Measurements from ENCODE around the gene RPS27L.

The RPS27L gene

GRCh38 chr15:63160638-63161037, 3.4 kb upstream of the RPS27L start:
- Histone ChIP-seq H3K27me3 (ENCODE audit: insufficient read depth, low read length) (no peaks in the 10 kb centered on the region), H3K4me3 (ENCODE audit: low read length) (no peak overlapping the region), H3K36me3 (ENCODE audit: insufficient read depth, low read length) (peaks cover 7% of the 10 kb centered on the region; the same call in 1 of the 2 replicates), H3K27ac (ENCODE audit: low read depth, low read length) (no peak overlapping the region), H3K9ac (ENCODE audit: low read depth, low read length) (no peak overlapping the region), H3K9me3 (ENCODE audit: insufficient read depth, low read depth, low read length) (no peaks in the 10 kb centered on the region), H3K4me1 (ENCODE audit: insufficient read depth, low read length) (peaks cover 8% of the 10 kb centered on the region)

GRCh38 chr15:63157891-63158431, 684 bp upstream of the RPS27L start:
- Histone ChIP-seq H3K4me1 (ENCODE audit: insufficient read depth, low read length) (peaks cover 9% of the 10 kb centered on the region), H3K9ac (ENCODE audit: low read depth, low read length) (peak overlapping the region; percentile 88), H3K4me3 (ENCODE audit: low read length) (peak overlapping the region; percentile 93), H3K9me3 (ENCODE audit: insufficient read depth, low read depth, low read length) (no peaks in the 10 kb centered on the region), H3K27me3 (ENCODE audit: insufficient read depth, low read length) (no peaks in the 10 kb centered on the region), H3K27ac (ENCODE audit: low read depth, low read length) (peak overlapping the region; percentile 75), H3K36me3 (ENCODE audit: insufficient read depth, low read length) (peaks cover 31% of the 10 kb centered on the region)
- 12% methylated on average over 18 of the region's 18 CpGs for WGBS

- no peaks in the 10 kb centered on the region for H3K9me3 ChIP-seq (ENCODE audit: insufficient read depth, low read depth, low read length)
- under 1% methylated on average over 16 of the region's 16 CpGs for WGBS
- peaks cover 9% of the 10 kb centered on the region for H3K4me1 ChIP-seq (ENCODE audit: insufficient read depth, low read length)
- peaks cover 41% of the 10 kb centered on the region for H3K36me3 ChIP-seq (ENCODE audit: insufficient read depth, low read length)
- H3K4me3 ChIP-seq (ENCODE audit: low read length) = peak overlapping the region; percentile 93
- no peaks in the 10 kb centered on the region for H3K27me3 ChIP-seq (ENCODE audit: insufficient read depth, low read length)
- H3K9ac ChIP-seq (ENCODE audit: low read depth, low read length) = peak overlapping the region; percentile 88
- H3K27ac ChIP-seq (ENCODE audit: low read depth, low read length) = peak overlapping the region; percentile 75; the same call in 1 of the 2 replicates
These were observed 541 bp downstream of the RPS27L start for GRCh38 chr15:63156755-63157117.

- Histone ChIP-seq H3K27ac (ENCODE audit: low read depth, low read length) (0 out of 2 replicates have a peak overlapping the region, but pooled peaks have one; percentile 75), H3K9me3 (ENCODE audit: insufficient read depth, low read depth, low read length) (no peaks in the 10 kb centered on the region), H3K27me3 (ENCODE audit: insufficient read depth, low read length) (no peaks in the 10 kb centered on the region), H3K36me3 (ENCODE audit: insufficient read depth, low read length) (peaks cover 44% of the 10 kb centered on the region), H3K4me1 (ENCODE audit: insufficient read depth, low read length) (peaks cover 9% of the 10 kb centered on the region), H3K9ac (ENCODE audit: low read depth, low read length) (peak overlapping the region; percentile 88), H3K4me3 (ENCODE audit: low read length) (peak overlapping the region; percentile 93)
- 22% methylated on average over 10 of the region's 10 CpGs for WGBS
These were observed 1.1 kb downstream of the RPS27L start for GRCh38 chr15:63156086-63156710.

- peaks cover 9% of the 10 kb centered on the region for H3K4me1 ChIP-seq (ENCODE audit: insufficient read depth, low read length)
- H3K9me3 ChIP-seq (ENCODE audit: insufficient read depth, low read depth, low read length) = no peaks in the 10 kb centered on the region
- no peak overlapping the region for H3K27ac ChIP-seq (ENCODE audit: low read depth, low read length)
- no peaks in the 10 kb centered on the region for H3K27me3 ChIP-seq (ENCODE audit: insufficient read depth, low read length)
- WGBS = 89% methylated on average over 3 of the region's 3 CpGs
- peaks cover 44% of the 10 kb centered on the region for H3K36me3 ChIP-seq (ENCODE audit: insufficient read depth, low read length)
- H3K9ac ChIP-seq (ENCODE audit: low read depth, low read length) = no peak overlapping the region
- peak overlapping the region; percentile 93 for H3K4me3 ChIP-seq (ENCODE audit: low read length)
These were observed 1.8 kb downstream of the RPS27L start for GRCh38 chr15:63155486-63155885.

- Histone ChIP-seq H3K36me3 (ENCODE audit: insufficient read depth, low read length) (peaks cover 44% of the 10 kb centered on the region), H3K27ac (ENCODE audit: low read depth, low read length) (no peak overlapping the region)
These were observed 5.6 kb downstream of the RPS27L start for GRCh38 chr15:63151665-63152064.

GRCh38 chr15:63146684-63147083, 10.6 kb downstream of the RPS27L start:
- Histone ChIP-seq H3K4me1 (ENCODE audit: insufficient read depth, low read length) (no peaks in the 10 kb centered on the region), H3K9me3 (ENCODE audit: insufficient read depth, low read depth, low read length) (no peaks in the 10 kb centered on the region), H3K27me3 (ENCODE audit: insufficient read depth, low read length) (no peaks in the 10 kb centered on the region), H3K27ac (ENCODE audit: low read depth, low read length) (no peak overlapping the region), H3K9ac (ENCODE audit: low read depth, low read length) (no peak overlapping the region), H3K36me3 (ENCODE audit: insufficient read depth, low read length) (peaks cover 6% of the 10 kb centered on the region), H3K4me3 (ENCODE audit: low read length) (no peak overlapping the region)
- WGBS = 95% methylated on average over 3 of the region's 3 CpGs

More at GRCh38 chr15:63151665-63152064, 5.6 kb downstream of the RPS27L start:
- Histone ChIP-seq H3K9ac (ENCODE audit: low read depth, low read length) (no peak overlapping the region), H3K4me3 (ENCODE audit: low read length) (no peak overlapping the region), H3K9me3 (ENCODE audit: insufficient read depth, low read depth, low read length) (no peaks in the 10 kb centered on the region), H3K4me1 (ENCODE audit: insufficient read depth, low read length) (peaks cover 9% of the 10 kb centered on the region), H3K27me3 (ENCODE audit: insufficient read depth, low read length) (no peaks in the 10 kb centered on the region)
- WGBS = 97% methylated on average over 1 of the region's 1 CpG

- Histone ChIP-seq H3K27me3 (ENCODE audit: insufficient read depth, low read length) (no peaks in the 10 kb centered on the region), H3K9me3 (ENCODE audit: insufficient read depth, low read depth, low read length) (no peaks in the 10 kb centered on the region), H3K4me1 (ENCODE audit: insufficient read depth, low read length) (no peaks in the 10 kb centered on the region), H3K27ac (ENCODE audit: low read depth, low read length) (no peak overlapping the region), H3K9ac (ENCODE audit: low read depth, low read length) (no peak overlapping the region), H3K36me3 (ENCODE audit: insufficient read depth, low read length) (peaks cover 3% of the 10 kb centered on the region), H3K4me3 (ENCODE audit: low read length) (no peak overlapping the region)
- WGBS = 81% methylated on average over 2 of the region's 2 CpGs
These were observed 11.9 kb downstream of the RPS27L start for GRCh38 chr15:63145426-63145825.

GRCh38 chr15:63140936-63141335, 16.3 kb downstream of the RPS27L start:
- H3K36me3 ChIP-seq (ENCODE audit: insufficient read depth, low read length) = no peaks in the 10 kb centered on the region
- H3K9me3 ChIP-seq (ENCODE audit: insufficient read depth, low read depth, low read length) = no peaks in the 10 kb centered on the region
- 100% methylated on average over 2 of the region's 2 CpGs for WGBS
- no peaks in the 10 kb centered on the region for H3K27me3 ChIP-seq (ENCODE audit: insufficient read depth, low read length)
- no peak overlapping the region for H3K27ac ChIP-seq (ENCODE audit: low read depth, low read length)
- H3K4me1 ChIP-seq (ENCODE audit: insufficient read depth, low read length) = no peaks in the 10 kb centered on the region
- no peak overlapping the region for H3K4me3 ChIP-seq (ENCODE audit: low read length)
- H3K9ac ChIP-seq (ENCODE audit: low read depth, low read length) = no peak overlapping the region

GRCh38 chr15:63136742-63137141, 20.5 kb downstream of the RPS27L start:
- H3K9ac ChIP-seq (ENCODE audit: low read depth, low read length) = no peak overlapping the region
- 75% methylated on average over 1 of the region's 2 CpGs for WGBS
- H3K36me3 ChIP-seq (ENCODE audit: insufficient read depth, low read length) = no peaks in the 10 kb centered on the region
- H3K27ac ChIP-seq (ENCODE audit: low read depth, low read length) = no peak overlapping the region
- H3K27me3 ChIP-seq (ENCODE audit: insufficient read depth, low read length) = no peaks in the 10 kb centered on the region
- no peak overlapping the region for H3K4me3 ChIP-seq (ENCODE audit: low read length)
- no peaks in the 10 kb centered on the region for H3K4me1 ChIP-seq (ENCODE audit: insufficient read depth, low read length)
- H3K9me3 ChIP-seq (ENCODE audit: insufficient read depth, low read depth, low read length) = no peaks in the 10 kb centered on the region

- Histone ChIP-seq H3K27me3 (ENCODE audit: insufficient read depth, low read length) (no peaks in the 10 kb centered on the region), H3K9ac (ENCODE audit: low read depth, low read length) (no peak overlapping the region), H3K9me3 (ENCODE audit: insufficient read depth, low read depth, low read length) (no peaks in the 10 kb centered on the region), H3K4me1 (ENCODE audit: insufficient read depth, low read length) (no peaks in the 10 kb centered on the region), H3K27ac (ENCODE audit: low read depth, low read length) (no peak overlapping the region), H3K4me3 (ENCODE audit: low read length) (no peak overlapping the region), H3K36me3 (ENCODE audit: insufficient read depth, low read length) (no peaks in the 10 kb centered on the region; the same call in 1 of the 2 replicates)
- WGBS = 90% methylated on average over 3 of the region's 3 CpGs
These were observed 21.5 kb downstream of the RPS27L start for GRCh38 chr15:63135804-63136203.
